Hepatocyte (in vitro differentiated cells): Measurements from ENCODE around the gene CD164.

ENCODE experiments used
- EZH2 ChIP-seq: fragments of 200-600 bp; sonication (generic); IDR thresholded peaks from 2 replicates; pipeline ENCODE4 v1.6.1; 2016; ENCODE audit warnings: antibody characterized with exemption, mild to moderate bottlenecking, borderline replicate concordance
- TF ChIP-seq, protein P1 (sequence below): fragments of 200-600 bp; sonication (generic); IDR thresholded peaks from 2 replicates; pipeline ENCODE4 v1.5.1; 2016; ENCODE audit warnings: antibody characterized with exemption, mild to moderate bottlenecking; ENCODE audit not compliant: poor library complexity

DNA sequence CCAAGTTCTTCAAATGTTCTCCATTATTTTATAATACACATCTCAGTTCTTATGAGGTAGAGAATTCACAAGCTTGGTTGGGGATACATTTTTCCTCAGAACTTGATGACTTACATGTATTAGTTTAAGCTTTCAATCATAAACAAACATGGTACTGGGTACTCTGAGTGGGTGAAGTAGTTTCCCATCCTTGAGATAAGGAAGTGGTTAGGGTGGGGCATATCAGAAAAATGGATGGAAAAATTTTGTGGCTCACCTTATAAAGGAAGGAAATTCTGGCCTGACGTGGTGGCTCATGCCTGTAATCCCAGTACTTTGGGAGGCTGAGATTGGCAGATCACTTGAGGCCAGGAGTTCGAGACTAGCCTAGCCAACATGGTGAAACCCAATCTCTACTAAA is 52.0 kb downstream of the CD164 start:
- no peak for TF ChIP-seq EZH2
- TF ChIP-seq, protein P1, sequence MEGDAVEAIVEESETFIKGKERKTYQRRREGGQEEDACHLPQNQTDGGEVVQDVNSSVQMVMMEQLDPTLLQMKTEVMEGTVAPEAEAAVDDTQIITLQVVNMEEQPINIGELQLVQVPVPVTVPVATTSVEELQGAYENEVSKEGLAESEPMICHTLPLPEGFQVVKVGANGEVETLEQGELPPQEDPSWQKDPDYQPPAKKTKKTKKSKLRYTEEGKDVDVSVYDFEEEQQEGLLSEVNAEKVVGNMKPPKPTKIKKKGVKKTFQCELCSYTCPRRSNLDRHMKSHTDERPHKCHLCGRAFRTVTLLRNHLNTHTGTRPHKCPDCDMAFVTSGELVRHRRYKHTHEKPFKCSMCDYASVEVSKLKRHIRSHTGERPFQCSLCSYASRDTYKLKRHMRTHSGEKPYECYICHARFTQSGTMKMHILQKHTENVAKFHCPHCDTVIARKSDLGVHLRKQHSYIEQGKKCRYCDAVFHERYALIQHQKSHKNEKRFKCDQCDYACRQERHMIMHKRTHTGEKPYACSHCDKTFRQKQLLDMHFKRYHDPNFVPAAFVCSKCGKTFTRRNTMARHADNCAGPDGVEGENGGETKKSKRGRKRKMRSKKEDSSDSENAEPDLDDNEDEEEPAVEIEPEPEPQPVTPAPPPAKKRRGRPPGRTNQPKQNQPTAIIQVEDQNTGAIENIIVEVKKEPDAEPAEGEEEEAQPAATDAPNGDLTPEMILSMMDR = no peak
